ENCODE measurements around the gene ERBB2.
"Not testable (repeated sequence)": the region's sequence is repeated elsewhere in the genome, so short reads cannot be mapped to it uniquely, and the experiment has no call there.

The ERBB2 gene

GRCh38 chr17:39746145-39746461 lies 46.2 kb downstream of the ERBB2 start:
- H3K9me3 Mint-ChIP-seq, result no peaks in the 10 kb centered on the region
- H3K27ac Mint-ChIP-seq, result no peak overlapping the region
- no peak overlapping the region for H3K4me3 Mint-ChIP-seq
- peaks cover 20% of the 10 kb centered on the region for H3K27me3 Mint-ChIP-seq (ENCODE audit: low read depth)
- H3K4me1 Mint-ChIP-seq, result peaks cover 6% of the 10 kb centered on the region
- no peaks in the 10 kb centered on the region for H3K36me3 Mint-ChIP-seq (ENCODE audit: low read depth)
- TF ChIP-seq CTCF (IDR thresholded peaks at IDR 0.05; ENCODE audit: unreplicated experiment in 3 of 3), result no peak

- H3K27me3 Mint-ChIP-seq (ENCODE audit: low read depth), result peaks cover 21% of the 10 kb centered on the region
- no peak overlapping the region for H3K4me3 Mint-ChIP-seq
- H3K36me3 Mint-ChIP-seq (ENCODE audit: low read depth), result no peaks in the 10 kb centered on the region
- no peaks in the 10 kb centered on the region for H3K9me3 Mint-ChIP-seq
- peak overlapping the region in 2 of 3 experiments; percentile 27 to 42 for H3K27ac Mint-ChIP-seq
- peaks cover 20% of the 10 kb centered on the region for H3K4me1 Mint-ChIP-seq
- TF ChIP-seq CTCF (IDR thresholded peaks at IDR 0.05; ENCODE audit: unreplicated experiment in 3 of 3), result no peak
Observed at GRCh38 chr17:39747745-39748144, 47.9 kb downstream of the ERBB2 start.

- Mint-ChIP-seq H3K27me3 (ENCODE audit: low read depth) (peaks cover 18% of the 10 kb centered on the region), H3K27ac (peak overlapping the region in 2 of 3 experiments; percentile 38 to 63), H3K4me1 (peaks cover 20% of the 10 kb centered on the region)
- not testable (repeated sequence) for H3K9me3 Mint-ChIP-seq; H3K4me3 Mint-ChIP-seq; H3K36me3 Mint-ChIP-seq (ENCODE audit: low read depth)
Observed at GRCh38 chr17:39748444-39749034, 48.7 kb downstream of the ERBB2 start.

- peaks cover 17% of the 10 kb centered on the region for H3K27me3 Mint-ChIP-seq (ENCODE audit: low read depth)
- H3K9me3 Mint-ChIP-seq, result no peaks in the 10 kb centered on the region
- no peak overlapping the region for H3K4me3 Mint-ChIP-seq
- no peaks in the 10 kb centered on the region for H3K36me3 Mint-ChIP-seq (ENCODE audit: low read depth)
- H3K4me1 Mint-ChIP-seq, result peaks cover 23% of the 10 kb centered on the region
- H3K27ac Mint-ChIP-seq, result peak overlapping the region in 1 of 3 experiments; percentile 43
- TF ChIP-seq CTCF (IDR thresholded peaks at IDR 0.05; ENCODE audit: unreplicated experiment in 3 of 3), result no peak
Observed at GRCh38 chr17:39750131-39751015, 50.5 kb downstream of the ERBB2 start.

GRCh38 chr17:39751016-39751543 lies 51.2 kb downstream of the ERBB2 start:
- no peak for TF ChIP-seq CTCF (IDR thresholded peaks at IDR 0.05; ENCODE audit: unreplicated experiment in 3 of 3)
- H3K36me3 Mint-ChIP-seq (ENCODE audit: low read depth), result no peaks in the 10 kb centered on the region
- H3K27ac Mint-ChIP-seq, result peak overlapping the region in 2 of 3 experiments; percentile 88 to 93
- peaks cover 22% of the 10 kb centered on the region for H3K27me3 Mint-ChIP-seq (ENCODE audit: low read depth)
- no peaks in the 10 kb centered on the region for H3K9me3 Mint-ChIP-seq
- peak overlapping the region in 2 of 3 experiments; percentile 32 to 87 for H3K4me3 Mint-ChIP-seq
- H3K4me1 Mint-ChIP-seq, result peaks cover 26% of the 10 kb centered on the region

- peaks cover 22% of the 10 kb centered on the region for H3K27me3 Mint-ChIP-seq (ENCODE audit: low read depth)
- no peaks in the 10 kb centered on the region for H3K36me3 Mint-ChIP-seq (ENCODE audit: low read depth)
- TF ChIP-seq CTCF (IDR thresholded peaks at IDR 0.05; ENCODE audit: unreplicated experiment in 3 of 3), result no peak
- peaks cover 26% of the 10 kb centered on the region for H3K4me1 Mint-ChIP-seq
- H3K27ac Mint-ChIP-seq, result peak overlapping the region; percentile 67 to 93 (median 88)
- no peaks in the 10 kb centered on the region for H3K9me3 Mint-ChIP-seq
- H3K4me3 Mint-ChIP-seq, result peak overlapping the region; percentile 78 to 87 (median 83)
Observed at GRCh38 chr17:39751637-39752036, 51.8 kb downstream of the ERBB2 start.
